GM10248 (cell line): ENCODE measurements around the gene PNMT.
"Not testable (repeated sequence)": the region's sequence is repeated elsewhere in the genome, so short reads cannot be mapped to it uniquely, and the experiment has no call there.

Source experiments
- CTCF ChIA-PET: fragments of 300-600 bp; sonication (Branson Sonifier 250); formaldehyde crosslinking; extraction: SDS; loops from one replicate; lab custom pipeline; 2021; ENCODE audit warnings: antibody characterized with exemption; lab: Yijun Ruan, JAX
- POLR2A ChIA-PET: fragments of 350-650 bp; sonication (Branson Sonifier 250); formaldehyde crosslinking; extraction: SDS; loops from one replicate; lab custom pipeline; 2020; ENCODE audit warnings: antibody characterized with exemption; lab: Yijun Ruan, JAX
- DNase-seq: peaks from one replicate; pipeline ENCODE4 v3.0.0; 2012; ENCODE audit errors: extremely low spot score
- TF ChIP-seq, protein P1 (sequence below): IDR thresholded peaks from 2 replicates; pipeline ENCODE4 v1.5.1; 2012; ENCODE audit warnings: mild to moderate bottlenecking, low read depth; ENCODE audit errors: extremely low read depth, missing control alignments, control extremely low read depth

The PNMT gene

DNA sequence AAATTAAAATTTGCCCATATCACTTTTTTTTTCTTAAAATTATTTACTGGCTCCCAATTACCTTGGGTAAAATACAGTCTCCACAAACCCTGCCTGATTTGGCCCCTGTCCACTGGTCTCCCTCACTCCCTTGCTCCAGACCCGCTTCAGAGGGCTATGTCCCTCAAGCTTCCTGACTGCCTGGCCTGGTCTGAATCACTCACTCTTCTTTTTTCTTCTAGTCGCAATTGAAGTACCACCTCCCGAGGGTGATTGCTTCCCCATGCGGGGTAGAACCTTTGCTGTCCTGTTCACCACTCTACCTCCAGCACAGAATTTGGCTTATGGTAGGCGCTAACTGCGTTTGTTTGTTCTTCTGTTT is 20.2 kb downstream of the PNMT start:
- TF ChIP-seq, protein P1, sequence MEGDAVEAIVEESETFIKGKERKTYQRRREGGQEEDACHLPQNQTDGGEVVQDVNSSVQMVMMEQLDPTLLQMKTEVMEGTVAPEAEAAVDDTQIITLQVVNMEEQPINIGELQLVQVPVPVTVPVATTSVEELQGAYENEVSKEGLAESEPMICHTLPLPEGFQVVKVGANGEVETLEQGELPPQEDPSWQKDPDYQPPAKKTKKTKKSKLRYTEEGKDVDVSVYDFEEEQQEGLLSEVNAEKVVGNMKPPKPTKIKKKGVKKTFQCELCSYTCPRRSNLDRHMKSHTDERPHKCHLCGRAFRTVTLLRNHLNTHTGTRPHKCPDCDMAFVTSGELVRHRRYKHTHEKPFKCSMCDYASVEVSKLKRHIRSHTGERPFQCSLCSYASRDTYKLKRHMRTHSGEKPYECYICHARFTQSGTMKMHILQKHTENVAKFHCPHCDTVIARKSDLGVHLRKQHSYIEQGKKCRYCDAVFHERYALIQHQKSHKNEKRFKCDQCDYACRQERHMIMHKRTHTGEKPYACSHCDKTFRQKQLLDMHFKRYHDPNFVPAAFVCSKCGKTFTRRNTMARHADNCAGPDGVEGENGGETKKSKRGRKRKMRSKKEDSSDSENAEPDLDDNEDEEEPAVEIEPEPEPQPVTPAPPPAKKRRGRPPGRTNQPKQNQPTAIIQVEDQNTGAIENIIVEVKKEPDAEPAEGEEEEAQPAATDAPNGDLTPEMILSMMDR: no peak
- ChIA-PET CTCF (interaction anchor here (1.0 to 3.0 kb wide), 10 partner anchors 9 to 67 kb away, joined by 3 to 15 read pairs (median 6); partner anchors contain the start of genes MIEN1 and PNMT), POLR2A (interaction anchor here (0.5 to 0.9 kb wide), 2 partner anchors 12 to 29 kb away, joined by 3 to 5 read pairs; no protein-coding TSS in a partner anchor)
- DNase-seq: no peak

DNA sequence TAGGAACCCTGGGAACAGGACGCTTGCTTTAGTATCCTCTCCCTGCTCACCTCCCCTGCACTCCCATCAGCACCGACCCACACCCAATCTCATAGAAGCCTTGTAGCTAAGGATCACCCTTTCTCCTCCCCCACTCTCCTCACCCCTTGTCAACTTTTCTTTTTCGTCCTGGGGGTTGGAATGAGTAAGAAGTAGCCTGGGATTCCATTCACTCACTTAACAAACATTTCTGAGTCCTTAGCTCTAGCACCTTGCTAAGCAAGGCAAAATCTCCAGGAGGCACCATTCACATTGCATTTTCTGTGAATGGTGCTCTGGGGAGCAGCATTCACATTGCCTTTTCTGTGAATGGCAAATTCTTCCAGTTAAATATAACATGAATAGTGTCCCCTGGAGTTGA is 20.7 kb downstream of the PNMT start:
- ChIA-PET CTCF (interaction anchor here (1.3 to 3.0 kb wide), 5 partner anchors 8 to 67 kb away, joined by 5 to 15 read pairs (median 7); partner anchors contain the start of gene MIEN1), POLR2A (interaction anchor here (0.6 to 0.7 kb wide), 2 partner anchors 31 to 44 kb away, joined by 4 to 5 read pairs; no protein-coding TSS in a partner anchor)
- TF ChIP-seq, protein P1: no peak
- no peak for DNase-seq

DNA sequence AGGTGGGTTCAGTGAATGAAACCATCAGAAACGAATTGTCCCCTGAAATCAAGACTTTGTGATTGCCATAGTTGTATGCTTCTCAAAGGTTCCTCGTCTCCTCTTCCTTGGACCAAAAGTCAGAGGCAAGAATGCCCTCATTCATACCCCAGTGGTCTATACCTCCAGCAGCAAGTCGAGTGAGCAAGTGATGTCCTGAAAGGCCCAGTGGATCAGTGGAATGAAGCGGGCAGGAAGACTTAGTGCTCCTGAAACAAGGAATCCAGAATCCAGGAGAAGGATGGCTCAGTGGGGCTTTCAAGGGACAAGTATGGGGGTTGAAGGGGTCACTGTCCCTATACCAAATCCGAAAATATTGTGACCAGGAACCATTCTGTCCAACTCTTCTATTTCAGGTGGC is 26.3 kb downstream of the PNMT start:
- ChIA-PET CTCF (interaction anchor here (1.4 to 2.7 kb wide), 4 partner anchors 8 to 41 kb away, joined by 3 to 12 read pairs (median 6); no protein-coding TSS in a partner anchor), POLR2A (no interaction called here)
- DNase-seq: no peak
- TF ChIP-seq, protein P1: no peak

DNA sequence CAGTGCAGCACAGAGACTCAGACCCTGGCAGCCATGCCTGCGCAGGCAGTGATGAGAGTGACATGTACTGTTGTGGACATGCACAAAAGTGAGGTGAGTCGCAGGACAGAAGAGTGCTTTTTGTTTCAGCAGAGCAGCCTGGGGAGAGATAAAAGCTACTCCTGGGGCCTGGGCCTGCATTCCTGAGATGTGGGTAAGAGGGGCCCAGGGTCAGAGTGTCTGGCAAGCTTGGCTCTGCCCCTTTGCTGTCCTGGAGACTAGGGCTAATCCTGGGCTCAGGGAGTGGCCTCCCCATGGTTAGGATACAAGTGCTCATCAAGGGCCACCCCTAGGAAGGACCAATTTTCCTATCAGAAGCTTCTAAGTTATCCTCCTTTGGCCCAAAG is 26.8 kb downstream of the PNMT start:
- POLR2A ChIA-PET: interaction anchor here (0.6 kb wide), 1 partner anchor 28 kb away, joined by 4 read pairs; no protein-coding TSS in a partner anchor
- CTCF ChIA-PET: interaction anchor here (0.7 to 2.7 kb wide), 5 partner anchors 9 to 41 kb away, joined by 3 to 12 read pairs (median 4); no protein-coding TSS in a partner anchor
- TF ChIP-seq, protein P1: no peak
- no peak for DNase-seq

DNA sequence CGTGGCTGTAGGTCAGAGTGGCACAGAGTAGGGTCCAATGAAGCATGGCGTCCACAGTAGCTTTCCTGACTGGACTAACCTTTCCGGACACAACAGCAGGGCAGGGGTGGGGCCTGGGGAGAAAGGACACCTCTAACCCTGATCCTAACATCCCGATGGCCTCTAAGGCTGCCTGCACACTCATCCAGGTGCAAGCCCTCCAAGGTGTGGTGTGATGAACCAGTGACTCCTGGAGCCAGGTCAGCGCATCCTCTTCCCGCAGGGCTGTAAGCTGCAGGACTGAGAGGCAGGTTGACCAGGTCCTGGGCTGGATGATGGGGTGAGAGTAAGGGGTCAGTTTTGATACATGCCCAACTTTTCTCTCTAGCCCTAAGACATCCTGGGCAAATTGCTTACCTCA is 28.5 kb downstream of the PNMT start:
- ChIA-PET CTCF (interaction anchor here (1.6 to 2.2 kb wide), 6 partner anchors 9 to 75 kb away, joined by 3 to 12 read pairs (median 6); partner anchors contain the start of genes MIEN1 and PGAP3), POLR2A (no interaction called here)
- no peak for DNase-seq
- TF ChIP-seq, protein P1: no peak

DNA sequence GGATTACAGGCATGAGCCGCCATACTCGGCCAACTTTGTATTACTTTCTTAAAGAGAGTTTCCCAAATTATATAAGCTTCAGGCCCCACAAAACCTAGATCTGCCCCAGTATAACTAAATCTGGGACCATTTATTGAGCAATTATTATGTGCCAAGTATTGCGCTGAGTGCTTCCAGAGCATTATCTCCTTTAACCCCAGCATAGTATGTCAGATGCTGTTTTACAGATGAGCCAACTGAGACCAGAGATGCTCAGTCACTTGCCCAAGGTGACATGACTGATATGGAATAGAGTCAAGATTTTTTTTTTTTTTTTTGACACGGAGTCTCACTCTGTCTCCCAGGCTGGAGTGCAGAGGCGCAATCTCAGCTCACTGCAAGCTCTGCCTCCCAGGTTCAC is 29.7 kb downstream of the PNMT start:
- TF ChIP-seq, protein P1: no peak
- ChIA-PET POLR2A (no interaction called here), CTCF (interaction anchor here (0.7 to 2.2 kb wide), 6 partner anchors 10 to 401 kb away, joined by 3 to 6 read pairs (median 4); partner anchors contain the start of gene PGAP3)
- DNase-seq: no peak

DNA sequence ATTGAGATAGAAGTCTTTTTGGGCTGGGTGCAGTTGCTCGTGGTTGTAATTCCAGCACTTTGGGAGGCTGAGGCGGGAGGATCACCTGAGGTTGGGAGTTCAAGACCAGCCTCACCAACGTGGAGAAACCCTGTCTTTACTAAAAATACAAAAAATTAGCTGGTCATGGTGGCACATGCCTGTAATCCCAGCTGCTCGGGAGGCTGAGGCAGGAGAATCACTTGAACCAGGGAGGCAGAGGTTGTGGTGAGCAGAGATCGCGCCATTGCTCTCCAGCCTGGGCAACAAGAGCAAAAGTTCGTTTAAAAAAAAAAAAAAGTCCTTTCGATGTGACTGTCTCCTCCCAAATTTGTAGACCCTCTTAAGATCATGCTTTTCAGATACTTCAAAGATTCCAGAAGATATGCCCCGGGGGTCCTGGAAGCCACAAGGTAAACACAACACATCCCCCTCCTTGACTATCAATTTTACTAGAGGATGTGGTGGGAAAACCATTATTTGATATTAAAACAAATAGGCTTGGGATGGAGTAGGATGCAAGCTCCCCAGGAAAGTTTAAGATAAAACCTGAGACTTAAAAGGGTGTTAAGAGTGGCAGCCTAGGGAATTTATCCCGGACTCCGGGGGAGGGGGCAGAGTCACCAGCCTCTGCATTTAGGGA is 31.0 kb downstream of the PNMT start:
- DNase-seq, POLR2A ChIA-PET: not testable (repeated sequence)

More for the DNA sequence above, 31.0 kb downstream of the PNMT start:
- CTCF ChIA-PET: interaction anchor here (1.7 kb wide), 1 partner anchor 31 kb away, joined by 5 read pairs; the partner anchor contains the start of gene MIEN1
